Medulla oblongata (tissue), 1 donor: ENCODE measurements around the gene RGS3.

ENCODE experiments used
- DNase-seq: peaks from one replicate; pipeline ENCODE4 v3.0.0-alpha.2; 2015; ENCODE audit errors: extremely low spot score

Gene RGS3

DNA sequence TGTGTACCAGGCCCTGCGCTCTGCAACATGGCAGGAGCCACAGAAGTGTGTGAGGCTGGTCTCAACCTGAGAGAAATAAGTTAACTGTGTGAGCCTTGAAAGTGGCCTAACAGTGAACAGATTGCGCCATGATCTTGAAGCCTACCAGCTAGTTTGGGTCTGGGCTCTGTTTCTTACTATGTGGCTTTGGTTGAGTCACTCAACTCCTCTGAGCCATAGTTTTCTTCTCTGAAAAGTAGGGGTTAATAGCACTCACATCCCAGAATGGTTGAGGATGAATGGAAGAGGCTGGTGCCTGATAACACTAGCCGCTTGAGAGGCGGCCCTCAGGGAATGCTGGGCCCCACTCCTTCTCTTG is 121.5 kb downstream of the RGS3 start:
- no peak for DNase-seq

GRCh38 chr9:113585555-113585954 is 122.0 kb downstream of the RGS3 start:
- DNase-seq, result no peak

DNA sequence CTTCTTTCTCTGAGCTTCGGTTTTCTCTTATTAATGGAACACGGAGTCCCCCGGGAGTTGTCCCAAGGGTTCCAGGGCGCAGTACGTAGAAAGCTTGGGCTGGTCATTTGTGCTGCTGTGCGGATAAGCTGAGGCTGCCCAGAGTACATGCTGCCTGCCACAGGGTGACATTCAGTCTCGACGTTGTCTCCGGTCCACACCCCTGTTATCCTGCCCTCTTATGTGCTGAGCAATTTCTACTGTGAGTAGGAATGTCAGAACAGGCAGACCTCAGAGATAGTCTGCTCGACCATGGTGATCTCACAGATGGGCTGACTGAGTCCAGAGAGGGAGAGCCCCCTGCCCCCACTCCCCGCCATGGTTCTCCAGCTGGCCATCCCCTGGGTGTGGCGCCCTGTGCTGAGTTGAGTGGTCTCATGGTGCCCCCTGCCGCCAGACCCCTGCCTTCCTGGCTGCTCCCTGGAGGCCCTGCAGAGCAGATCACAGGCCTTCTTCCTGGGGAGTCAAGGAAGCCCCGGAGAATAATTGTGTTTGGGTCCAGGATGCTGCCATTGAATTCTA is 124.0 kb downstream of the RGS3 start:
- DNase-seq, result no peak

- no peak for DNase-seq
Observed at GRCh38 chr9:113588242-113588810, 124.8 kb downstream of the RGS3 start.

DNA sequence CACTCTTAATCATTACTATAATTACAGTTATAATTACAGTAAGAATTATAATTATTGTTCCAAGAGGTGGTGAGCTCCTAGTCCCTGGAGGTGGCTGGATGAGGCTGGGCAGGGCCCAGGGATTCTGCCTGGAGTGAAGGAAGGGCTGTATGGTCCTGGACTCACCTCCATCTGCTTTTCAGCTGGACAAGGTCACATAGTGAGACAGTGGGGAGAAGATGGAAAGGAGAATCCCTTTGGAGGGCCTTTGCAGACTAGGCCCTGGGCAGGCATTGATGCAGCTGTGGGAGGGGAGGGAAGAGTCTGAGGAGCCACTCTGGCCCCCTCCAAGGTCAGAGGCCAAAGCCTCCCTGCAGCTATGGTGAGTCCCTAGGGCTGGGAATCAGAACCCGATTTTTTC is 125.4 kb downstream of the RGS3 start:
- no peak for DNase-seq

DNA sequence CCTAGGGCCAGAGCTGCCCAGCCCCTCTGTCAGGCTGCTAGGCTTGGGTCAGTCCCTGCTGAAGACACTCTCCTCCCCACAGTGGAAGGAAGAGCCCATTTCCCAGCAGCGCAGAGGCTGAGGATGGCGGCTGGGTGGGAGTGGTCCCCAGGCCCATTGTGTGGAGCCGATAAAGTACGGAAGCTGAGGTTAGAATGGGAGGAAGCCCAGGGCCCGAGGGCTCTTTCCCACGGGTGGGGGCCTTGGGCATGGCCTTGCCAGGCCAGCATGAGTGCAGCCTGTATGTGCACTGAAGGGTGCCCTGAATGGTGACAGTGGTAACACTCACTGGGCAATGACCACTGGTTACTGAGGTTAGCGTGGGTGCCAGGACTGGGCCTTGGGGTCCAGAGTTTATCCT is 125.9 kb downstream of the RGS3 start:
- no peak for DNase-seq

- no peak for DNase-seq
Observed at GRCh38 chr9:113589890-113590289, 126.4 kb downstream of the RGS3 start.

DNA sequence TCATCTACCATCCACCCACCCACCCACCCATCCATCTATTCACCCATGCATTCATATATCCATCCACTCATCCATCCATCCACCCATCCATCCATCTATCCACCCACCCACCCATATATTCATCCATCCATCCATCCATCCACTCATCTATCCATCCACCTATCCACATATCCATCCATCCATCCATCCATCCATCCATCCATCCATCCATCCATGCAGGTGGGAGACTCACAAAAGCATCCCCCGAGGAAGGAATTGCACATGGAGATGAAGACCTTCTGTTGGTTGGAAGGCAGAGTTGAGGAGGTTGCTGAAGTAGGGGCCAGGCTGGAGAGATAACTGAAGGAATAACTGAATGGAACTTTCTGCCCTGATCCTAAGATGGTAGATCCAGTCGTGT is 126.9 kb downstream of the RGS3 start:
- no peak for DNase-seq

DNA sequence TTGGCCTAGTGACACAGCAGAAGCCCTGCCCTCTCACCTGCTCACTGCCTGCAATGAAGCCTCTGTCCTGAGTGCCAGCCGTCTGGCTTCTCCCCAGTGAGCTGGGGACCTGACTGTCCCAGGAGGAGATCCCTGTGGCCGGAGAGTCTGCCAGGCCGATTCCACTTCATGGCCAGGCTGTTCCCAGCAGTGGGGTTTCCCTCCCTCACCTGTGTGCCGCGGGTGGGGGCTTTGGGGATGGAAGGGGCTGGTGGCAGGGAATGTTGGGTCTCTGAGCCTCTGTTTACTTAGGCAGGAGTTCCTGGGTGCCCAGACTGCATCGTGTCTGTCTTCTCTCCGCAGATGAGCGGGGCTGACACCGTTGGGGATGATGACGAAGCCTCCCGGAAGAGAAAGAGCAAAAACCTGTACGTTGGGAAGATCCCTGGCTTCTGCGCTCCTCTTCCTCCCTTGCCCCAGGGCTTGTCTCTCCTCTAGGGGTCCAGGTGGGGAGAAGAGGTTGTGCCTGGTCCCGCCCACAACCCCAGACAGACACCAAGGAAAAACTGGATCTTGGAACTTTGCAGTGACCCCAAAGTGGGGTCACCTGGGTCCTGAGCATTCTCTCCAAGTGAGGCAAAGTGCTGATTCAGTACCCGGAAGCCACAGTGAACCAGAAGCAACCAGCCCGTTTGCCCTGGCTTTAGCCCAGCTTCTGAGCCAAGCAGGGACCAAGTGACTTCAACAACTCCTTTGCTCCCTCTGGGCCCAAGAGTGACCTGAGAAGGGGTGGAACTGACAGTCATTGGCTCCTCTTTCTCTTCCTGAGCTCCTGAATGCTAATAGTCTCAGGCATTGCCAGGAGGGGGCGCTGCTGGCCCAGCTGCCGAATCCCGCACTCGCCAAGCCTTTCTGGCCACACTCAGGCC is 127.7 kb downstream of the RGS3 start:
- DNase-seq, result peak; percentile 88

- no peak for DNase-seq
Observed at GRCh38 chr9:113591899-113592625, 128.5 kb downstream of the RGS3 start.

GRCh38 chr9:113592876-113593575 is 129.5 kb downstream of the RGS3 start:
- no peak for DNase-seq

DNA sequence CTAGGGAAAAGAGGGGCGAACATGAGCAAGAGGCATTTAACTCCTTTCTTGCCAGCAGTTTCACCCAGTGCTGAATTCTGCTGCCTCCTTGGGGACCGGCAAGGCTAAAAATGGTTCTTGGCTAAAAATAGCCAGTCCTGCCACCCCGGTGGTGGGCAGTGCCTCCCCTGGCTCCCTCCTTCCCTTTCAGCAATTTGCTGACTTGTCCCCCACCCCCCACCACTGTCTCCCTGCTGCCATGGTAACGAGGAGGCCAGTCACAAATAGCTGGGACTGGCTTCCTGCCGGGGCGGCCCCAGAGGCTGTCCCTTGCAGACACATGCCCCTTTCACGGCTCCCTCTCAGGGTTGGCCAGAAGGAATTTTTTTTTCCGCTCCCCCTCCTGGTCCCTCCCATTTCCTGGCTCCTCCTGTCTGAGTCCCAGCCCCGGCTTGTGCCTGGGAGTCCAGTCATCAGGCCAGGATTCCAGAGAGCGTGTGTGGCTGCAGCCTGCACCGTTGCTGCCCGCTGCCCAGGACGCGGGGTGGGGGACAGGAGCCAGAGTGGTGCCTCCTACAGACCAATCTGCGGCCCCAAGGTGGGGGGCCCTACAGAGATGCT is 130.3 kb downstream of the RGS3 start:
- peak; percentile 96 for DNase-seq

- DNase-seq, result no peak
Observed at GRCh38 chr9:113594484-113595299, 131.2 kb downstream of the RGS3 start.

GRCh38 chr9:113596616-113597320 is 133.2 kb downstream of the RGS3 start:
- no peak for DNase-seq

- no peak for DNase-seq
Observed at GRCh38 chr9:113597390-113598241, 134.1 kb downstream of the RGS3 start.

GRCh38 chr9:113598451-113598850 is 134.9 kb downstream of the RGS3 start:
- no peak for DNase-seq

- DNase-seq, result no peak
Observed at GRCh38 chr9:113598883-113599282, 135.4 kb downstream of the RGS3 start.

- no peak for DNase-seq
Observed at GRCh38 chr9:113599646-113600022, 136.1 kb downstream of the RGS3 start.
